Panc1 (cell line): ENCODE data around the gene NOS1AP. TPM values are rescaled to one million over a fixed set of nuclear protein-coding genes. Genes with fewer than 3 reads are reported as not detected.

Experiments
- ATAC-seq: fragments of 200-7000 bp; cut with Tn5 transposase; 2 replicates; pipeline ENCODE4 v1.9.1; 2020; ENCODE audit warnings: mild to moderate bottlenecking, moderate library complexity
- BruUV-seq: library from RNA; stranded (reverse); fragments of 400-500 nt; replicated peaks from 2 replicates; lab custom pipeline; 2021; lab: Mats Ljungman, UMichigan
- CTCF ChIA-PET: fragments of 300-600 bp; sonication (Branson Sonifier 250); formaldehyde crosslinking; loops from one replicate; lab custom pipeline; 2022; ENCODE audit warnings: antibody characterized with exemption; lab: Charles Lee
- POLR2A ChIA-PET: fragments of 300-600 bp; sonication (Branson Sonifier 250); formaldehyde crosslinking; loops from one replicate; lab custom pipeline; 2022; ENCODE audit warnings: antibody characterized with exemption; lab: Charles Lee
- DNase-seq: peaks from one replicate; pipeline ENCODE4 v3.0.0-alpha.2; 2010; ENCODE audit warnings: low read depth, low spot score
- H3K27ac ChIP-seq: 2 replicates; pipeline ENCODE4 v1.5.1; 2011; ENCODE audit warnings: mild to moderate bottlenecking, low read length, inconsistent platforms
- H3K27me3 ChIP-seq: fragments of 200-500 bp; sonication (Bioruptor generic); 2 replicates; pipeline ENCODE4 v1.6.0; 2014; ENCODE audit warnings: low read length, inconsistent platforms; ENCODE audit not compliant: control insufficient read depth, insufficient read depth
- H3K36me3 ChIP-seq: fragments of 200-500 bp; sonication (Bioruptor generic); 2 replicates; pipeline ENCODE4 v1.5.1; 2014; ENCODE audit warnings: inconsistent platforms, mild to moderate bottlenecking, low read length, moderate library complexity; ENCODE audit not compliant: control insufficient read depth, insufficient read depth
- H3K4me1 ChIP-seq: 2 replicates; pipeline ENCODE4 v1.5.1; 2011; ENCODE audit warnings: inconsistent platforms, mild to moderate bottlenecking, low read length, moderate library complexity; ENCODE audit not compliant: control insufficient read depth, insufficient read depth
- H3K4me3 ChIP-seq, 2 experiments: 2 replicates each; pipeline ENCODE4 v1.5.1; 2011 to 2012; ENCODE audit warnings: low read depth in 2 of 2, low read length in 2 of 2, mild to moderate bottlenecking in 2 of 2, inconsistent platforms in 1 of 2, moderate library complexity in 1 of 2
- H3K9me3 ChIP-seq: fragments of 200-500 bp; sonication (Bioruptor generic); 2 replicates; pipeline ENCODE4 v1.5.1; 2014; ENCODE audit warnings: low read depth, mild to moderate bottlenecking, inconsistent platforms, low read length, moderate library complexity; ENCODE audit not compliant: control insufficient read depth, insufficient read depth
- POLR2AphosphoS5 ChIP-seq: IDR thresholded peaks from 2 replicates; pipeline ENCODE4 v1.6.1; 2012; ENCODE audit warnings: mild to moderate bottlenecking, low read depth, low read length, moderate library complexity
- SIN3A ChIP-seq: IDR thresholded peaks from 2 replicates; pipeline ENCODE4 v1.6.1; 2012; ENCODE audit warnings: low read depth, mild to moderate bottlenecking, low read length, moderate library complexity, borderline replicate concordance; ENCODE audit not compliant: insufficient read depth
- TCF7L2 ChIP-seq: IDR thresholded peaks from 2 replicates; pipeline ENCODE4 v1.6.1; 2011; ENCODE audit warnings: mild to moderate bottlenecking, low read depth, low read length, inconsistent platforms
- in situ Hi-C: cut with HindIII; loops from 2 replicates; pipeline ENCODE4 v1.10.0; 2016; ENCODE audit warnings: low sequenced_read_pairs, low pct_unique_long_range_greater_than_20kb
- intact Hi-C: fragments of 100-400 bp; cut with micrococcal nuclease; formaldehyde crosslinking; loops from one replicate; pipeline ENCODE4 v1.10.0; 2022; ENCODE audit not compliant: unreplicated experiment
- total RNA-seq: library from RNA; stranded (reverse); gene quantifications from one replicate; pipeline ENCODE4 v1.2.1, GENCODE V29; 2021; ENCODE audit not compliant: unreplicated experiment
- TF ChIP-seq, protein P1 (sequence below): fragments of 450-650 bp; IDR thresholded peaks from 2 replicates; pipeline ENCODE4 v1.5.1; 2017; ENCODE audit warnings: mild to moderate bottlenecking
- TF ChIP-seq, protein P2 (sequence below), 2 experiments: IDR thresholded peaks; 2 replicates each; pipeline ENCODE4 v1.6.1; 2011 to 2012; ENCODE audit warnings: low read depth in 2 of 2, control low read depth in 1 of 2, low read length in 1 of 2, mild to moderate bottlenecking in 1 of 2, moderate library complexity in 1 of 2; ENCODE audit not compliant: insufficient read depth in 1 of 2

The NOS1AP gene
- total RNA-seq, 1 experiment from 2014 or later: 27.9 TPM

DNA sequence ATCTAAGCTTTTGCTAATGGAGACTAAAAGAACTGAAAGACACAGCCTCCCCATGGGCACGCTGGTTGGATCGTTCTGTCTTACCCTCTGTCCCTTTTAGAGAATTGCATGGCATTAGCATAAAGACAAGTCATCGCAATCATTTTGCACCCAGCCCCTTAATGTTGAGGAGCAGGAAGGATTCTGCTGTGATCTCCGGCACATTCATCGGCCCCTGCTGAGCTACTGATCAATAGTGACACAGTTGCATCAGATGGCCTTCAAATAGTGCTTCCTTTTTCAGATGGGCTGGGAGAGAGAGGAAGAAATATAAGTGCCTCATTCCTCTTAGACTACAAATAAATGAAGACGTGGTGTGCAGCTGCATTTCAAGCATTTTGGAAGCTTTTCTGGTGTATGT is 75.4 kb downstream of the NOS1AP start:
- Histone ChIP-seq H3K27ac (peak overlapping the region; percentile 99), H3K4me3 (peak overlapping the region in 1 of 2 experiments; percentile 7; a peak in 3 of 4 replicates), H3K4me1 (peaks cover 95% of the 10 kb centered on the region), H3K9me3 (no peaks in the 10 kb centered on the region), H3K27me3 (no peaks in the 10 kb centered on the region), H3K36me3 (no peaks in the 10 kb centered on the region)
- POLR2A ChIA-PET: interaction anchor here (0.6 kb wide), 1 partner anchor 105 kb away, joined by 3 read pairs; no protein-coding TSS in a partner anchor
- TF ChIP-seq, protein P1, sequence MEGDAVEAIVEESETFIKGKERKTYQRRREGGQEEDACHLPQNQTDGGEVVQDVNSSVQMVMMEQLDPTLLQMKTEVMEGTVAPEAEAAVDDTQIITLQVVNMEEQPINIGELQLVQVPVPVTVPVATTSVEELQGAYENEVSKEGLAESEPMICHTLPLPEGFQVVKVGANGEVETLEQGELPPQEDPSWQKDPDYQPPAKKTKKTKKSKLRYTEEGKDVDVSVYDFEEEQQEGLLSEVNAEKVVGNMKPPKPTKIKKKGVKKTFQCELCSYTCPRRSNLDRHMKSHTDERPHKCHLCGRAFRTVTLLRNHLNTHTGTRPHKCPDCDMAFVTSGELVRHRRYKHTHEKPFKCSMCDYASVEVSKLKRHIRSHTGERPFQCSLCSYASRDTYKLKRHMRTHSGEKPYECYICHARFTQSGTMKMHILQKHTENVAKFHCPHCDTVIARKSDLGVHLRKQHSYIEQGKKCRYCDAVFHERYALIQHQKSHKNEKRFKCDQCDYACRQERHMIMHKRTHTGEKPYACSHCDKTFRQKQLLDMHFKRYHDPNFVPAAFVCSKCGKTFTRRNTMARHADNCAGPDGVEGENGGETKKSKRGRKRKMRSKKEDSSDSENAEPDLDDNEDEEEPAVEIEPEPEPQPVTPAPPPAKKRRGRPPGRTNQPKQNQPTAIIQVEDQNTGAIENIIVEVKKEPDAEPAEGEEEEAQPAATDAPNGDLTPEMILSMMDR: no peak
- no peak for TF ChIP-seq TCF7L2
- in situ Hi-C loops (no loop called here), intact Hi-C loops (no loop called here)
- no TSS peak for BruUV-seq
- CTCF ChIA-PET: interaction anchor here (0.6 to 0.9 kb wide), 2 partner anchors 15 to 39 kb away, joined by 3 read pairs; no protein-coding TSS in a partner anchor
- peak; percentile 10 for ATAC-seq
- DNase-seq: no peak

DNA sequence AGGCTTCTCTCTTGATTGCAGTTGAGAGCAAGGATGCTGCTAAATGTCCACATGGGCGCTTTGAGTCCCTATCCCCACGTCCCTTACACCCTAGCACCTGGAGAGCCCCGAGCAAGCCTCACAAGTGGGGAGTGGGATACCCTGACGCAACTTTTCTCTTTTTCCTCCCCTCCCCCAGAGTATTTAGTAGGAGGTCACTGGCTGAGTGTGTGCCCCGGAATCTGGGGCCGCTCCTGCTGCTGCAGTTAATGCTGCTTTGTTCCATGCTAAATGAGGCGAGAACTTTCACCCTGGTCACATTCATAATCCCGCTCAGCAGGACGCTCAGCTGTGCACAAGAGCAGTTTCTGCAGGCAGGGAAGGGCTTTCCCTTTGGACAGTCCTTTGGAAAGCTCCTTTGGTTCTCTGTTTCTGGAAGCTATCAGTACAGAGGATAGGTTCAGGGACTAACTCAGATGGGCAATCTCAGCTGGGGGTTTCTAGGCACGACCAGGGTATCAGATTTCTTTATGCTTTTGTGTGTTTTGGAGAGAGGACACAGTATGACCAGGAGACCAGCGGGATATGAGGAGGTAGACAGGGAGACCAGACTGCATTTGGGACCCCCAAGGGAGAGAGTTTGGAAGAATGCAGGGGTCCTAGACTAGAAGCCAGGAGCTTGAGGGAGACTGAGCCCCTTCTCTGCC is 75.9 kb downstream of the NOS1AP start:
- Histone ChIP-seq H3K4me3 (peak overlapping the region in 1 of 2 experiments; percentile 25; a peak in 2 of 4 replicates), H3K27me3 (no peaks in the 10 kb centered on the region), H3K27ac (peak overlapping the region; percentile 99), H3K4me1 (peaks cover 90% of the 10 kb centered on the region), H3K36me3 (no peaks in the 10 kb centered on the region), H3K9me3 (no peaks in the 10 kb centered on the region)
- peak; percentile 83 for ATAC-seq
- ChIA-PET POLR2A (interaction anchor here (0.6 kb wide), 1 partner anchor 106 kb away, joined by 3 read pairs; no protein-coding TSS in a partner anchor), CTCF (interaction anchor here (0.6 to 0.9 kb wide), 2 partner anchors 16 to 40 kb away, joined by 3 read pairs; no protein-coding TSS in a partner anchor)
- no TSS peak for BruUV-seq
- DNase-seq: no peak
- TF ChIP-seq POLR2AphosphoS5 (peak; percentile 25; the same call in 1 of the 2 replicates), TCF7L2 (peak; percentile 65; the same call in 1 of the 2 replicates), SIN3A (0 out of 2 replicates have a peak, but pooled peaks have one; percentile 34)
- TF ChIP-seq, protein P1: no peak
- TF ChIP-seq, protein P2, sequence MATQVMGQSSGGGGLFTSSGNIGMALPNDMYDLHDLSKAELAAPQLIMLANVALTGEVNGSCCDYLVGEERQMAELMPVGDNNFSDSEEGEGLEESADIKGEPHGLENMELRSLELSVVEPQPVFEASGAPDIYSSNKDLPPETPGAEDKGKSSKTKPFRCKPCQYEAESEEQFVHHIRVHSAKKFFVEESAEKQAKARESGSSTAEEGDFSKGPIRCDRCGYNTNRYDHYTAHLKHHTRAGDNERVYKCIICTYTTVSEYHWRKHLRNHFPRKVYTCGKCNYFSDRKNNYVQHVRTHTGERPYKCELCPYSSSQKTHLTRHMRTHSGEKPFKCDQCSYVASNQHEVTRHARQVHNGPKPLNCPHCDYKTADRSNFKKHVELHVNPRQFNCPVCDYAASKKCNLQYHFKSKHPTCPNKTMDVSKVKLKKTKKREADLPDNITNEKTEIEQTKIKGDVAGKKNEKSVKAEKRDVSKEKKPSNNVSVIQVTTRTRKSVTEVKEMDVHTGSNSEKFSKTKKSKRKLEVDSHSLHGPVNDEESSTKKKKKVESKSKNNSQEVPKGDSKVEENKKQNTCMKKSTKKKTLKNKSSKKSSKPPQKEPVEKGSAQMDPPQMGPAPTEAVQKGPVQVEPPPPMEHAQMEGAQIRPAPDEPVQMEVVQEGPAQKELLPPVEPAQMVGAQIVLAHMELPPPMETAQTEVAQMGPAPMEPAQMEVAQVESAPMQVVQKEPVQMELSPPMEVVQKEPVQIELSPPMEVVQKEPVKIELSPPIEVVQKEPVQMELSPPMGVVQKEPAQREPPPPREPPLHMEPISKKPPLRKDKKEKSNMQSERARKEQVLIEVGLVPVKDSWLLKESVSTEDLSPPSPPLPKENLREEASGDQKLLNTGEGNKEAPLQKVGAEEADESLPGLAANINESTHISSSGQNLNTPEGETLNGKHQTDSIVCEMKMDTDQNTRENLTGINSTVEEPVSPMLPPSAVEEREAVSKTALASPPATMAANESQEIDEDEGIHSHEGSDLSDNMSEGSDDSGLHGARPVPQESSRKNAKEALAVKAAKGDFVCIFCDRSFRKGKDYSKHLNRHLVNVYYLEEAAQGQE (IDR thresholded peaks at IDR 0.05; ENCODE audit: insufficient read depth in 1 of 2, low read depth in 2 of 2, low read length in 1 of 2): no peak
- in situ Hi-C loops (no loop called here), intact Hi-C loops (no loop called here)
